H9 (cell line): ENCODE results near the gene DPH1. TPM values are rescaled to one million over a fixed set of nuclear protein-coding genes. Genes with fewer than 3 reads are reported as not detected.

Source experiments
- DNase-seq: peaks from one replicate; pipeline ENCODE4 v3.0.0-alpha.2; 2017
- H2AFZ ChIP-seq: one replicate; pipeline ENCODE4 v1.6.1; 2013; ENCODE audit warnings: mild to moderate bottlenecking, low read length, control low read depth, moderate library complexity
- H2AK5ac ChIP-seq: 2 replicates; pipeline ENCODE4 v1.6.1; 2013; ENCODE audit warnings: low read length, control low read depth, mixed read lengths; ENCODE audit not compliant: insufficient read length
- H2BK120ac ChIP-seq: one replicate; pipeline ENCODE4 v1.6.1; 2013; ENCODE audit warnings: low read depth, mild to moderate bottlenecking, low read length, control low read depth, inconsistent platforms; ENCODE audit not compliant: poor library complexity, severe bottlenecking
- H2BK12ac ChIP-seq: 2 replicates; pipeline ENCODE4 v1.6.1; 2013; ENCODE audit warnings: low read length, control low read depth, mixed read lengths, low read depth; ENCODE audit not compliant: insufficient read length
- H2BK15ac ChIP-seq: 2 replicates; pipeline ENCODE4 v1.6.1; 2013; ENCODE audit warnings: low read depth, low read length, control low read depth
- H2BK20ac ChIP-seq: one replicate; pipeline ENCODE4 v1.6.1; 2013; ENCODE audit warnings: low read depth, mild to moderate bottlenecking, low read length, control low read depth, inconsistent platforms; ENCODE audit not compliant: poor library complexity, severe bottlenecking
- H2BK5ac ChIP-seq: 2 replicates; pipeline ENCODE4 v1.6.1; 2013; ENCODE audit warnings: low read length, control low read depth, mixed read lengths; ENCODE audit not compliant: insufficient read length
- H3K14ac ChIP-seq: 2 replicates; pipeline ENCODE4 v1.6.1; 2013; ENCODE audit warnings: low read length, control low read depth; ENCODE audit not compliant: insufficient read depth
- H3K18ac ChIP-seq: 2 replicates; pipeline ENCODE4 v1.6.1; 2013; ENCODE audit warnings: low read depth, mild to moderate bottlenecking, mixed read lengths, low read length, control low read depth; ENCODE audit not compliant: insufficient read length
- H3K23ac ChIP-seq: 2 replicates; pipeline ENCODE4 v1.6.1; 2013; ENCODE audit warnings: low read length, control low read depth, mixed read lengths, low read depth; ENCODE audit not compliant: insufficient read length
- H3K23me2 ChIP-seq: 2 replicates; pipeline ENCODE4 v1.6.1; 2013; ENCODE audit warnings: low read depth, mild to moderate bottlenecking, mixed read lengths, low read length, control low read depth; ENCODE audit not compliant: insufficient read length, poor library complexity, severe bottlenecking
- H3K27ac ChIP-seq: 2 replicates; pipeline ENCODE4 v1.5.1; 2013; ENCODE audit warnings: low read length, control low read depth, mixed read lengths, low read depth; ENCODE audit not compliant: insufficient read length
- H3K27me3 ChIP-seq: 2 replicates; pipeline ENCODE4 v1.6.1; 2013; ENCODE audit warnings: low read length, control low read depth, inconsistent platforms; ENCODE audit not compliant: insufficient read depth
- H3K4ac ChIP-seq: 2 replicates; pipeline ENCODE4 v1.6.1; 2013; ENCODE audit warnings: low read depth, mild to moderate bottlenecking, control low read depth, inconsistent platforms, low read length, moderate library complexity
- H3K4me1 ChIP-seq: 2 replicates; pipeline ENCODE4 v1.6.1; 2013; ENCODE audit warnings: low read length, control low read depth, inconsistent platforms; ENCODE audit not compliant: insufficient read depth
- H3K4me2 ChIP-seq: 2 replicates; pipeline ENCODE4 v1.6.1; 2013; ENCODE audit warnings: low read length, control low read depth, mixed read lengths; ENCODE audit not compliant: insufficient read length, insufficient read depth
- H3K56ac ChIP-seq: 2 replicates; pipeline ENCODE4 v1.6.1; 2013; ENCODE audit warnings: low read depth, mild to moderate bottlenecking, mixed read lengths, low read length, control low read depth; ENCODE audit not compliant: insufficient read length
- H3K79me1 ChIP-seq: 2 replicates; pipeline ENCODE4 v1.6.1; 2013; ENCODE audit warnings: low read depth, mild to moderate bottlenecking, moderate library complexity, low read length, control low read depth, inconsistent platforms; ENCODE audit not compliant: insufficient read depth, poor library complexity, severe bottlenecking
- H3K79me2 ChIP-seq: 2 replicates; pipeline ENCODE4 v1.6.1; 2013; ENCODE audit warnings: low read length, control low read depth, inconsistent platforms; ENCODE audit not compliant: insufficient read depth
- H3K9ac ChIP-seq: 2 replicates; pipeline ENCODE4 v1.6.1; 2013; ENCODE audit warnings: low read length, control low read depth, mixed read lengths; ENCODE audit not compliant: insufficient read length; ENCODE audit errors: extremely low read depth
- H3K9me3 ChIP-seq: one replicate; pipeline ENCODE4 v1.6.1; 2013; ENCODE audit warnings: low read depth, low read length, inconsistent platforms; ENCODE audit not compliant: control insufficient read depth
- H3T11ph ChIP-seq: one replicate; pipeline ENCODE4 v1.6.1; 2013; ENCODE audit warnings: mild to moderate bottlenecking, low read length, control low read depth, inconsistent platforms
- H4K20me1 ChIP-seq: one replicate; pipeline ENCODE4 v1.6.1; 2013; ENCODE audit not compliant: control insufficient read depth, insufficient read length, insufficient read depth
- H4K5ac ChIP-seq: 2 replicates; pipeline ENCODE4 v1.6.1; 2013; ENCODE audit warnings: low read depth, mild to moderate bottlenecking, mixed read lengths, low read length, control low read depth; ENCODE audit not compliant: insufficient read length
- H4K8ac ChIP-seq: replicated peaks from 2 replicates; pipeline ENCODE4 v1.6.1; 2013; ENCODE audit warnings: low read length, control low read depth, mixed read lengths, low read depth; ENCODE audit not compliant: insufficient read length
- H4K91ac ChIP-seq: 2 replicates; pipeline ENCODE4 v1.6.1; 2013; ENCODE audit warnings: low read depth, mild to moderate bottlenecking, moderate library complexity, mixed read lengths, low read length, control low read depth; ENCODE audit not compliant: insufficient read length
- H3K27ac Mint-ChIP-seq, 3 experiments: 2 replicates in 2 of 3; 3 replicates in 1 of 3; pipeline ENCODE4 v1.8.0; 2020 to 2021; ENCODE audit warnings: mixed read lengths in 3 of 3, mild to moderate bottlenecking in 1 of 3, moderate library complexity in 1 of 3
- H3K27me3 Mint-ChIP-seq: 2 replicates; pipeline ENCODE4 v1.8.0; 2021; ENCODE audit warnings: low read depth, mild to moderate bottlenecking, moderate library complexity, mixed read lengths
- H3K36me3 Mint-ChIP-seq, 3 experiments: 2 replicates in 2 of 3; 3 replicates in 1 of 3; pipeline ENCODE4 v1.8.0; 2020 to 2021; ENCODE audit warnings: low read depth in 3 of 3, mixed read lengths in 3 of 3; ENCODE audit not compliant: insufficient read depth in 1 of 3
- H3K4me1 Mint-ChIP-seq, 2 experiments: 2 replicates each; pipeline ENCODE4 v1.8.0; 2020; ENCODE audit warnings: mixed read lengths in 2 of 2
- H3K4me3 Mint-ChIP-seq, 2 experiments: 2 replicates in 1 of 2; 3 replicates in 1 of 2; pipeline ENCODE4 v1.8.0; 2020 to 2021; ENCODE audit warnings: mild to moderate bottlenecking in 2 of 2, mixed read lengths in 2 of 2, moderate library complexity in 1 of 2
- H3K9me3 Mint-ChIP-seq, 2 experiments: 2 replicates in 1 of 2; 3 replicates in 1 of 2; pipeline ENCODE4 v1.8.0; 2020; ENCODE audit warnings: mild to moderate bottlenecking in 2 of 2, mixed read lengths in 2 of 2, moderate library complexity in 1 of 2
- WGBS: extraction: QIAGEN DNeasy Blood & Tissue Kit; methylation state at CpG from one replicate; pipeline ENCODE4 v1.1.7; 2013; ENCODE audit warnings: missing lambda C conversion rate, low lambda C conversion rate, mixed read lengths; ENCODE audit not compliant: insufficient read length; ENCODE audit errors: extremely low coverage; 5-methylcytosine and 5-hydroxymethylcytosine counted together
- total RNA-seq: library from RNA; stranded (reverse); gene quantifications from 2 replicates; pipeline ENCODE4 v1.2.1, GENCODE V29; 2021
- TF ChIP-seq, protein P1 (sequence below): fragments of 200-600 bp; sonication (generic); conservative IDR thresholded peaks from 3 replicates; pipeline ENCODE4 v1.8.0; 2021; ENCODE audit warnings: antibody characterized with exemption, mild to moderate bottlenecking

DPH1 gene
- total RNA-seq, 1 experiment from 2014 or later, result 27.5 TPM

DNA sequence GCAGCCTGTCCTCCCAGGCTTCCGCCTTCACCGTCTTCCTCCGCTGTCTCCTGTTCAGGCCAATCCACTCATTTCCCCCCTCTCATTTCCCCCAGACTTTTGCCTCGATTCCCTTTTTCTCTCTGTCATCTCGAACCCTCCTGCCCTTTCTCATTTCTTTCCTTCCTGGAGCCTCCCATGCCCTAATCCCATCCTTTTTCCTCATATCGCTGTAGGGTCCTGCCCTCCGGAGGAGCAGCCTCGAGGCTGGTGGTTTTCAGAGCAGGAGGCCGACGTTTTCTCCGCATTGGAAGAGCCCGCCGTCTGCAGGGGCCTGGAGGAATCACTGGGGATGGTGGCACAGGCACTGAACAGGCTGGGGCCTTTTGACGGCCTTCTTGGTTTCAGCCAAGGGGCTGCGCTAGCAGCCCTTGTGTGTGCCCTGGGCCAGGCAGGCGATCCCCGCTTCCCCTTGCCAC, 12.5 kb downstream of the DPH1 start:
- H3K9me3 Mint-ChIP-seq, result no peaks in the 10 kb centered on the region
- H2AFZ ChIP-seq, result no peak overlapping the region

More for the DNA sequence above, 12.5 kb downstream of the DPH1 start:
- H2BK5ac ChIP-seq, result no peak overlapping the region
- no peak overlapping the region for H2BK20ac ChIP-seq
- Mint-ChIP-seq H3K4me1 (peaks cover 7 to 11% of the 10 kb centered on the region in 2 experiments), H3K4me3 (peak overlapping the region; percentile 90 to 92), H3K27me3 (peaks cover 16% of the 10 kb centered on the region), H3K36me3 (peaks cover 7 to 19% (median 16%) of the 10 kb centered on the region in 3 experiments), H3K27ac (peak overlapping the region; percentile 81 to 96 (median 93); a peak in 5 of 7 replicates)
- peak; percentile 62 for DNase-seq
- H2BK15ac ChIP-seq, result no peak overlapping the region
- no peak overlapping the region for H3T11ph ChIP-seq
- no peaks in the 10 kb centered on the region for H3K79me1 ChIP-seq
- no peaks in the 10 kb centered on the region for H4K20me1 ChIP-seq
- no CpG with 5 or more reads among the region's 17 CpGs for WGBS
- H3K4me1 ChIP-seq, result no peaks in the 10 kb centered on the region
- no peak overlapping the region for H2BK120ac ChIP-seq
- no peak overlapping the region for H3K27ac ChIP-seq
- H3K9me3 ChIP-seq, result no peaks in the 10 kb centered on the region
- H3K18ac ChIP-seq, result peak overlapping the region; percentile 69
- peak overlapping the region; percentile 66; the same call in 1 of the 2 replicates for H3K14ac ChIP-seq
- H4K91ac ChIP-seq, result no peak overlapping the region
- no peaks in the 10 kb centered on the region for H3K27me3 ChIP-seq
- H2BK12ac ChIP-seq, result no peak overlapping the region
- H3K23ac ChIP-seq, result no peak overlapping the region
- no peak overlapping the region for H4K5ac ChIP-seq
- H3K56ac ChIP-seq, result no peak overlapping the region
- peak overlapping the region; percentile 69 for H3K4me2 ChIP-seq
- no peak overlapping the region for H4K8ac ChIP-seq
- H3K4ac ChIP-seq, result no peak overlapping the region
- H2AK5ac ChIP-seq, result no peak overlapping the region
- peak overlapping the region; percentile 21 for H3K9ac ChIP-seq
- H3K23me2 ChIP-seq, result peaks cover 9% of the 10 kb centered on the region
- no peaks in the 10 kb centered on the region for H3K79me2 ChIP-seq
- TF ChIP-seq, protein P1, sequence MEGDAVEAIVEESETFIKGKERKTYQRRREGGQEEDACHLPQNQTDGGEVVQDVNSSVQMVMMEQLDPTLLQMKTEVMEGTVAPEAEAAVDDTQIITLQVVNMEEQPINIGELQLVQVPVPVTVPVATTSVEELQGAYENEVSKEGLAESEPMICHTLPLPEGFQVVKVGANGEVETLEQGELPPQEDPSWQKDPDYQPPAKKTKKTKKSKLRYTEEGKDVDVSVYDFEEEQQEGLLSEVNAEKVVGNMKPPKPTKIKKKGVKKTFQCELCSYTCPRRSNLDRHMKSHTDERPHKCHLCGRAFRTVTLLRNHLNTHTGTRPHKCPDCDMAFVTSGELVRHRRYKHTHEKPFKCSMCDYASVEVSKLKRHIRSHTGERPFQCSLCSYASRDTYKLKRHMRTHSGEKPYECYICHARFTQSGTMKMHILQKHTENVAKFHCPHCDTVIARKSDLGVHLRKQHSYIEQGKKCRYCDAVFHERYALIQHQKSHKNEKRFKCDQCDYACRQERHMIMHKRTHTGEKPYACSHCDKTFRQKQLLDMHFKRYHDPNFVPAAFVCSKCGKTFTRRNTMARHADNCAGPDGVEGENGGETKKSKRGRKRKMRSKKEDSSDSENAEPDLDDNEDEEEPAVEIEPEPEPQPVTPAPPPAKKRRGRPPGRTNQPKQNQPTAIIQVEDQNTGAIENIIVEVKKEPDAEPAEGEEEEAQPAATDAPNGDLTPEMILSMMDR, result no peak
